MM.1S (cell line): ENCODE data around the gene TNPO2.

Experiments
- DNase-seq: peaks from one replicate; pipeline ENCODE4 v3.0.0-alpha.2; 2015
- H2AFZ ChIP-seq: fragments of 300-600 bp; sonication (generic); 2 replicates; pipeline ENCODE4 v1.6.0; 2016; ENCODE audit warnings: antibody characterized with exemption, low read length
- H3F3A ChIP-seq: fragments of 300-600 bp; sonication (generic); 2 replicates; pipeline ENCODE4 v1.6.1; 2016; ENCODE audit warnings: mild to moderate bottlenecking, antibody characterized with exemption, low read length, moderate library complexity, mixed read lengths; ENCODE audit not compliant: insufficient read depth
- H3K27ac ChIP-seq: fragments of 300-600 bp; sonication (generic); 2 replicates; pipeline ENCODE4 v1.5.1; 2016; ENCODE audit warnings: mild to moderate bottlenecking, low read length
- H3K27me3 ChIP-seq: fragments of 300-600 bp; sonication (generic); replicated peaks from 2 replicates; pipeline ENCODE4 v1.6.0; 2016; ENCODE audit warnings: low read length; ENCODE audit not compliant: insufficient read depth
- H3K36me3 ChIP-seq: fragments of 300-600 bp; sonication (generic); replicated peaks from 2 replicates; pipeline ENCODE4 v1.6.1; 2016; ENCODE audit warnings: mild to moderate bottlenecking, low read length, mixed read lengths; ENCODE audit not compliant: insufficient read depth
- H3K4me1 ChIP-seq: fragments of 300-600 bp; sonication (generic); 2 replicates; pipeline ENCODE4 v1.6.1; 2016; ENCODE audit warnings: low read length, mixed read lengths
- H3K4me2 ChIP-seq: fragments of 300-600 bp; sonication (generic); 2 replicates; pipeline ENCODE4 v1.6.0; 2016; ENCODE audit warnings: low read depth, low read length
- H3K4me3 ChIP-seq: fragments of 300-600 bp; sonication (generic); 2 replicates; pipeline ENCODE4 v1.5.1; 2016; ENCODE audit warnings: low read length, mixed read lengths
- H3K79me2 ChIP-seq: fragments of 300-600 bp; sonication (generic); 2 replicates; pipeline ENCODE4 v1.6.1; 2016; ENCODE audit warnings: mixed run types, low read length, mixed read lengths
- H3K9ac ChIP-seq: fragments of 300-600 bp; sonication (generic); 2 replicates; pipeline ENCODE4 v1.6.1; 2016; ENCODE audit warnings: low read length, mixed read lengths
- H3K9me2 ChIP-seq: fragments of 300-600 bp; sonication (generic); replicated peaks from 2 replicates; pipeline ENCODE4 v1.6.1; 2016; ENCODE audit warnings: mild to moderate bottlenecking, low read length, mixed read lengths; ENCODE audit not compliant: insufficient read depth
- H3K9me3 ChIP-seq: fragments of 300-600 bp; sonication (generic); replicated peaks from 2 replicates; pipeline ENCODE4 v1.6.1; 2016; ENCODE audit warnings: mild to moderate bottlenecking, low read length, mixed read lengths; ENCODE audit not compliant: insufficient read depth
- H4K20me1 ChIP-seq: fragments of 300-600 bp; sonication (generic); 2 replicates; pipeline ENCODE4 v1.6.1; 2016; ENCODE audit warnings: mild to moderate bottlenecking, low read length, moderate library complexity, mixed read lengths; ENCODE audit not compliant: insufficient read depth
- EZH2 ChIP-seq: fragments of 300-600 bp; sonication (generic); optimal IDR thresholded peaks from 2 replicates; pipeline ENCODE3; 2017; ENCODE audit warnings: low read depth, mild to moderate bottlenecking, antibody characterized with exemption, low read length, mixed read lengths
- EZH2phosphoT487 ChIP-seq: fragments of 300-600 bp; sonication (generic); IDR thresholded peaks from 2 replicates; pipeline ENCODE4 v1.6.1; 2018; ENCODE audit warnings: antibody characterized with exemption, low read length
- TF ChIP-seq, protein P1 (sequence below): fragments of 300-600 bp; sonication (generic); IDR thresholded peaks from 2 replicates; pipeline ENCODE4 v1.5.1; 2016; ENCODE audit warnings: antibody characterized with exemption, low read length, mixed read lengths

TNPO2 gene

GRCh38 chr19:12696366-12697335, 27.1 kb downstream of the TNPO2 start, which contains the start of gene FBXW9:
TSS of gene FBXW9 (minus strand) at chr19:12696631. CDS start at chr19:12696581, 50 bp downstream.
- Histone ChIP-seq H2AFZ (peak within 1 kb of the TSS; percentile 95), H3F3A (peaks cover 17% of the 10 kb centered on the region), H4K20me1 (no peaks in the 10 kb centered on the region), H3K27me3 (no peaks in the 10 kb centered on the region), H3K9me2 (no peaks in the 10 kb centered on the region), H3K4me1 (peaks cover 8% of the 10 kb centered on the region; the same call in 1 of the 2 replicates), H3K4me3 (peak within 1 kb of the TSS; percentile 95), H3K9me3 (no peaks in the 10 kb centered on the region), H3K79me2 (peaks cover 7% of the 10 kb centered on the region; the same call in 1 of the 2 replicates), H3K9ac (peak within 1 kb of the TSS; percentile 76), H3K36me3 (peaks cover 6% of the 10 kb centered on the region), H3K27ac (peak within 1 kb of the TSS; percentile 79), H3K4me2 (peak within 1 kb of the TSS; percentile 91)
- TF ChIP-seq EZH2: no peak
- no peak for TF ChIP-seq EZH2phosphoT487
- TF ChIP-seq, protein P1, sequence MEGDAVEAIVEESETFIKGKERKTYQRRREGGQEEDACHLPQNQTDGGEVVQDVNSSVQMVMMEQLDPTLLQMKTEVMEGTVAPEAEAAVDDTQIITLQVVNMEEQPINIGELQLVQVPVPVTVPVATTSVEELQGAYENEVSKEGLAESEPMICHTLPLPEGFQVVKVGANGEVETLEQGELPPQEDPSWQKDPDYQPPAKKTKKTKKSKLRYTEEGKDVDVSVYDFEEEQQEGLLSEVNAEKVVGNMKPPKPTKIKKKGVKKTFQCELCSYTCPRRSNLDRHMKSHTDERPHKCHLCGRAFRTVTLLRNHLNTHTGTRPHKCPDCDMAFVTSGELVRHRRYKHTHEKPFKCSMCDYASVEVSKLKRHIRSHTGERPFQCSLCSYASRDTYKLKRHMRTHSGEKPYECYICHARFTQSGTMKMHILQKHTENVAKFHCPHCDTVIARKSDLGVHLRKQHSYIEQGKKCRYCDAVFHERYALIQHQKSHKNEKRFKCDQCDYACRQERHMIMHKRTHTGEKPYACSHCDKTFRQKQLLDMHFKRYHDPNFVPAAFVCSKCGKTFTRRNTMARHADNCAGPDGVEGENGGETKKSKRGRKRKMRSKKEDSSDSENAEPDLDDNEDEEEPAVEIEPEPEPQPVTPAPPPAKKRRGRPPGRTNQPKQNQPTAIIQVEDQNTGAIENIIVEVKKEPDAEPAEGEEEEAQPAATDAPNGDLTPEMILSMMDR: no peak
- peak; percentile 98 for DNase-seq

DNA sequence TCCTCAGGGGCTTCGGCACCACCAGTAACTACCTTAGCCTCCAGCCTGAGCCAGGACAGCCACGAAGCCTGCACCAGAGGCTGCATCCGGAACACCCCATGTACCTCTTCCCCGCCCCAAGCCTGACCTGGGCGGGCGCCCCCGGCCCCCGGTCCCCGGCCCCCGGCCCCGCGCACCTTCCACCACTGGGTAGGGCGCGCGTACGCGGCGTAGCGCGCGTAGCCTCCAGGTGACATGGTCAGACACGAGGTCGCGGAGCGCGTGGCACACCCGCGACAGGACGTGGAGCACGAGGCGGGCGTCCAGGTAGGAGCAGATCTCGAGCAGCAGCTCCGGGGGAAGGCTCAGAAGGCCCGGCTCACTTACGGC, 27.8 kb downstream of the TNPO2 start:
- H3K36me3 ChIP-seq: no peaks in the 10 kb centered on the region
- peak overlapping the region; percentile 95 for H2AFZ ChIP-seq
- H3K9ac ChIP-seq: peak overlapping the region; percentile 76
- H3K9me2 ChIP-seq: no peaks in the 10 kb centered on the region
- H3F3A ChIP-seq: peaks cover 17% of the 10 kb centered on the region
- peak overlapping the region; percentile 95 for H3K4me3 ChIP-seq
- peaks cover 7% of the 10 kb centered on the region; the same call in 1 of the 2 replicates for H3K79me2 ChIP-seq
- H3K27ac ChIP-seq: peak overlapping the region; percentile 79; the same call in 1 of the 2 replicates
- peak overlapping the region; percentile 91 for H3K4me2 ChIP-seq
- peaks cover 8% of the 10 kb centered on the region; the same call in 1 of the 2 replicates for H3K4me1 ChIP-seq
- no peaks in the 10 kb centered on the region for H3K27me3 ChIP-seq
- TF ChIP-seq, protein P1: no peak
- TF ChIP-seq EZH2 (no peak), EZH2phosphoT487 (no peak)
- DNase-seq: peak; percentile 25
- no peaks in the 10 kb centered on the region for H3K9me3 ChIP-seq
- H4K20me1 ChIP-seq: no peaks in the 10 kb centered on the region

DNA sequence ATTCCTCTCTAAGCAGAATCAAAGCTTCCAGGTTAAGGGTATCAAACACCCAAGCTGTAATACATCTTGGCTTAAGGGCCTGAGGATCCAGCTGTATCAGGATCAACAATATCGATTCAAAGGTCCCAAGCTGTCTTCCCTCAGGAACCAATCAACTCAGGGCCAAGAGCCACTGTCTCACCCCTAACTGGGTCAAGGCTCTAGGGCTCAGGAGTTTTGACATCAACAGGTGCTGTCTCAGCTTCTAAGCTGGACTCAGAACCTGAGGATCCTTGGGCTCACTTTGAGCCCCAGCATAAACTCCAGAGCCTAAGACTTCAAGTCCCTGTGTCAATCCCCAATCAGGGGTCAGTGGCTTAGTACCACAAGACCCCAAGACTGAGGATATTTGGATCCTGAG, 28.2 kb downstream of the TNPO2 start:
- DNase-seq: no peak
- peaks cover 7% of the 10 kb centered on the region; the same call in 1 of the 2 replicates for H3K79me2 ChIP-seq
- H4K20me1 ChIP-seq: no peaks in the 10 kb centered on the region
- H3K4me1 ChIP-seq: peaks cover 8% of the 10 kb centered on the region; the same call in 1 of the 2 replicates
- H3K27ac ChIP-seq: no peak overlapping the region
- H3K4me2 ChIP-seq: peak overlapping the region; percentile 91
- H3K27me3 ChIP-seq: no peaks in the 10 kb centered on the region
- H3F3A ChIP-seq: peaks cover 17% of the 10 kb centered on the region
- H2AFZ ChIP-seq: 0 out of 2 replicates have a peak overlapping the region, but pooled peaks have one; percentile 95
- H3K9ac ChIP-seq: peak overlapping the region; percentile 76; the same call in 1 of the 2 replicates
- peak overlapping the region; percentile 95 for H3K4me3 ChIP-seq
- TF ChIP-seq EZH2 (no peak), EZH2phosphoT487 (no peak)
- TF ChIP-seq, protein P1: no peak
- no peaks in the 10 kb centered on the region for H3K9me2 ChIP-seq
- H3K36me3 ChIP-seq: no peaks in the 10 kb centered on the region
- H3K9me3 ChIP-seq: no peaks in the 10 kb centered on the region
